GM12891 (cell line): Measurements from ENCODE around the gene RIN3.

Experiments used
- POLR2A ChIP-seq: IDR thresholded peaks from 2 replicates; pipeline ENCODE4 v1.6.1; 2011; ENCODE audit warnings: low read depth, low read length, control low read depth
- POLR2AphosphoS5 ChIP-seq: IDR thresholded peaks from 2 replicates; pipeline ENCODE4 v1.6.1; 2011; ENCODE audit warnings: low read depth, low read length, control low read depth

DNA sequence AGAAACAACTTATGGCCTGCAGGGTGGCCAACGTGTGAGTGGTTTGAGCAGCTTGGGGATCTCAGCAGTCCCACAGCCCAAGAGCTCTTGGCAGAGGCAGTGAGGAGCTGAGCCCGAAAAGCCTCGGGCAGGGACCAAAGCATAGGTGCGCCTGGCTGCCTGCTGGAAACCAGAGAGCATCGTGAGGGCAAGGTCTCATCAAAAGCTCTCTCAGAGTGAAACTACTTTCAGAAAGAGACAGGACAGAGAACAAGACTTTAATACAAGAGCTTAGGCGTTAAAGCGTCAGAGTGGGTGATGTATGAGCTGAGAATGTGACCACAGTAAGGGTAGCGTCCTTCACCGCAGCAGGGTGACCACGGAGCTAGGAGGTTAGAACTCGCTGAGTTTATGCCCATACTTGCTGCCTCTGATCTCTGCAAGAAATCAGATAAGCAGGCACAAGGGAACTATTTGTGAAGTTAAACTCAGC, 204.0 kb downstream of the RIN3 start:
- TF ChIP-seq POLR2A (no peak), POLR2AphosphoS5 (no peak)
